HepG2 (cell line): Measurements from ENCODE around the gene XIAP. TPM values are rescaled to one million over a fixed set of nuclear protein-coding genes. Genes with fewer than 3 reads are reported as not detected.

Experiments
- ELF1 ChIP-seq: sonication (generic); formaldehyde crosslinking; IDR thresholded peaks from 2 replicates; pipeline ENCODE4 v1.4.0; 2020; ENCODE audit warnings: missing genetic modification reagents
- GPN1 ChIP-seq: sonication (generic); formaldehyde crosslinking; IDR thresholded peaks from 2 replicates; pipeline ENCODE4 v1.5.1; 2020; ENCODE audit warnings: missing genetic modification reagents, borderline replicate concordance
- JUND ChIP-seq: sonication (generic); formaldehyde crosslinking; IDR thresholded peaks from 2 replicates; pipeline ENCODE4 v1.8.0; 2022; ENCODE audit warnings: mild to moderate bottlenecking, missing genetic modification reagents
- PAX8 ChIP-seq: sonication (generic); formaldehyde crosslinking; IDR thresholded peaks from 2 replicates; pipeline ENCODE4 v1.8.0; 2022; ENCODE audit warnings: mild to moderate bottlenecking, missing genetic modification reagents, borderline replicate concordance
- ZBTB14 ChIP-seq: sonication (generic); formaldehyde crosslinking; IDR thresholded peaks from 2 replicates; pipeline ENCODE4 v1.4.0; 2020; ENCODE audit warnings: missing genetic modification reagents
- ZHX2 ChIP-seq, 2 experiments: sonication (generic) in 1 of 2; formaldehyde crosslinking in 1 of 2; IDR thresholded peaks; 2 replicates each; pipeline versions ENCODE4 v1.6.1 to v1.9.0; 2014 to 2022; ENCODE audit warnings: antibody characterized with exemption in 1 of 2, borderline replicate concordance in 1 of 2, inconsistent platforms in 1 of 2, low read depth in 1 of 2, missing genetic modification reagents in 1 of 2
- ZNF280B ChIP-seq: sonication (generic); formaldehyde crosslinking; IDR thresholded peaks from 2 replicates; pipeline ENCODE4 v1.5.0; 2020; ENCODE audit warnings: missing genetic modification reagents, mild to moderate bottlenecking, borderline replicate concordance
- ZNF333 ChIP-seq: sonication (generic); formaldehyde crosslinking; IDR thresholded peaks from 2 replicates; pipeline ENCODE4 v1.4.0; 2020; ENCODE audit warnings: mild to moderate bottlenecking, missing genetic modification reagents, borderline replicate concordance
- ZNF407 ChIP-seq: sonication (generic); formaldehyde crosslinking; IDR thresholded peaks from one replicate; pipeline ENCODE4 v1.5.1; 2020; ENCODE audit warnings: mild to moderate bottlenecking, missing genetic modification reagents; ENCODE audit errors: not compliant biosample characterization
- ZNF556 ChIP-seq: sonication (generic); formaldehyde crosslinking; IDR thresholded peaks from 2 replicates; pipeline ENCODE4 v1.4.0; 2020; ENCODE audit warnings: mild to moderate bottlenecking, missing genetic modification reagents, borderline replicate concordance
- ZNF614 ChIP-seq: IDR thresholded peaks from 2 replicates; pipeline ENCODE4 v1.6.1; 2018; ENCODE audit warnings: missing biosample characterization, missing genetic modification reagents, inconsistent platforms, borderline replicate concordance
- ZNF776 ChIP-seq: sonication (generic); formaldehyde crosslinking; IDR thresholded peaks from 2 replicates; pipeline ENCODE4 v1.4.0; 2020; ENCODE audit warnings: mild to moderate bottlenecking, missing genetic modification reagents
- polyA plus RNA-seq, 8 experiments: library from polyadenylated mRNA; depleted of rRNA in 3 of 8; stranded (reverse) in 7 of 8; unstranded in 1 of 8; fragments of >200 nt; fragmentation: Illumina TruSeq in 4 of 8; extraction: Trizol in 4 of 8; gene quantifications; 2 replicates each; pipeline versions ENCODE4 v1.2.1 to v1.2.3, GENCODE V29; 2011 to 2016; ENCODE audit warnings: low read depth in 4 of 8, missing spikeins in 1 of 8, mixed read lengths in 1 of 8; ENCODE audit not compliant: insufficient read depth in 1 of 8
- total RNA-seq, 5 experiments: library from RNA; depleted of rRNA; stranded (reverse); fragments of >200 nt; fragmentation: Illumina TruSeq; extraction: Trizol; gene quantifications; 2 replicates each; pipeline ENCODE4 v1.2.3, GENCODE V29; 2016; ENCODE audit warnings: low read depth in 1 of 5

XIAP gene
- total and polyA plus RNA-seq, 2 of the 13 experiments (the other 11 are each of a cell fraction or from before 2014, with no cell fraction given): 12.9 to 29.5 TPM

GRCh38 chrX:123822965-123823364, 36.9 kb upstream of the XIAP start (continued):
- TF ChIP-seq ZNF407 (CRISPR knock-in tag): no peak
- no peak for TF ChIP-seq JUND (CRISPR knock-in tag)
- TF ChIP-seq ZNF333: no peak
- TF ChIP-seq ZNF776: no peak
- 0 out of 2 replicates have a peak, but pooled peaks have one; percentile 13 for TF ChIP-seq ELF1 (CRISPR knock-in tag)
- no peak for TF ChIP-seq ZNF280B
- TF ChIP-seq GPN1: no peak
- no peak for TF ChIP-seq ZBTB14 (CRISPR knock-in tag)
- TF ChIP-seq ZNF556 (CRISPR knock-in tag): no peak
- no peak for TF ChIP-seq PAX8 (CRISPR knock-in tag)
- no peak for TF ChIP-seq ZNF614 (CRISPR knock-in tag)
- TF ChIP-seq ZHX2 (IDR thresholded peaks at IDR 0.05; ENCODE audit: low read depth): no peak
- TF ChIP-seq ZHX2 (CRISPR knock-in tag; IDR thresholded peaks at IDR 0.05; ENCODE audit: borderline replicate concordance): no peak
